Peyer's patch (tissue), 4 donors: ENCODE measurements around the gene GOLGA6L6.
"Not testable (repeated sequence)": the region's sequence is repeated elsewhere in the genome, so short reads cannot be mapped to it uniquely, and the experiment has no call there.

Experiments
- POLR2A ChIP-seq, 2 donors: fragments of 450-650 bp; IDR thresholded peaks; one replicate each; pipeline ENCODE4 v1.5.1; 2017; ENCODE audit warnings: antibody characterized with exemption in 2 of 2, mild to moderate bottlenecking in 2 of 2, moderate library complexity in 2 of 2
- TF ChIP-seq, protein P1 (sequence below), 6 experiments: fragments of 450-650 bp in 4 of 6; fragments of 200-600 bp in 2 of 6; sonication (generic) in 1 of 6; IDR thresholded peaks; one replicate each; pipeline ENCODE4 v1.5.1; 2017 to 2019; ENCODE audit warnings: antibody characterized with exemption in 6 of 6, mild to moderate bottlenecking in 3 of 6, moderate library complexity in 1 of 6

DNA sequence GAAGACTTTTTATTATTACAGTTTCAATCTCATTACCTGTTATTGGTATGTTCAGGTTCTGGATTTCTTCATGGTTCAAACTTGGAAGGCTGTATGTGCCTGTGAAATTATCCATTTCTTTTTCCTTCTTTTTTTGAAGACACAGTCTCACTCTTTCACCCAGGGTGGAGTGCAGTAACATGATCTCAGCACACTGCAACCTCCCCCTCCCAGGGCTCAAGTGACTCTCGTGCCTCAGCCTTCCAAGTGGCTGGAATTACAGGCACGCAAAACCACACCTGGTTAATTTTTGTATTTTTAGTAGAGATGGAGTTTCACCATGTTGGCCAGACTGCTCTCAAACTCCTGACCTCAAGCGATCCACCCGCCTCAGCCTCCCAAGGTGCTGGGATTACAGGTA lies 52.3 kb downstream of the GOLGA6L6 start:
- not testable (repeated sequence) for TF ChIP-seq POLR2A (IDR thresholded peaks at IDR 0.05)
- TF ChIP-seq, protein P1, sequence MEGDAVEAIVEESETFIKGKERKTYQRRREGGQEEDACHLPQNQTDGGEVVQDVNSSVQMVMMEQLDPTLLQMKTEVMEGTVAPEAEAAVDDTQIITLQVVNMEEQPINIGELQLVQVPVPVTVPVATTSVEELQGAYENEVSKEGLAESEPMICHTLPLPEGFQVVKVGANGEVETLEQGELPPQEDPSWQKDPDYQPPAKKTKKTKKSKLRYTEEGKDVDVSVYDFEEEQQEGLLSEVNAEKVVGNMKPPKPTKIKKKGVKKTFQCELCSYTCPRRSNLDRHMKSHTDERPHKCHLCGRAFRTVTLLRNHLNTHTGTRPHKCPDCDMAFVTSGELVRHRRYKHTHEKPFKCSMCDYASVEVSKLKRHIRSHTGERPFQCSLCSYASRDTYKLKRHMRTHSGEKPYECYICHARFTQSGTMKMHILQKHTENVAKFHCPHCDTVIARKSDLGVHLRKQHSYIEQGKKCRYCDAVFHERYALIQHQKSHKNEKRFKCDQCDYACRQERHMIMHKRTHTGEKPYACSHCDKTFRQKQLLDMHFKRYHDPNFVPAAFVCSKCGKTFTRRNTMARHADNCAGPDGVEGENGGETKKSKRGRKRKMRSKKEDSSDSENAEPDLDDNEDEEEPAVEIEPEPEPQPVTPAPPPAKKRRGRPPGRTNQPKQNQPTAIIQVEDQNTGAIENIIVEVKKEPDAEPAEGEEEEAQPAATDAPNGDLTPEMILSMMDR (IDR thresholded peaks at IDR 0.05): not testable (repeated sequence)
